Peyer's patch (tissue), 4 donors: ENCODE measurements around the gene LYST. TPM values are rescaled to one million over a fixed set of nuclear protein-coding genes. Genes with fewer than 3 reads are reported as not detected.
A peak's percentile ranks its signal among the peaks of the same experiment; 100 is the strongest.

Source experiments
- DNase-seq, 3 donors: peaks; one replicate each; pipeline ENCODE4 v3.0.0-alpha.2; 2017 to 2019
- H3K27ac ChIP-seq, 4 donors: fragments of 200-600 bp; sonication (generic); one replicate each; pipeline ENCODE4 v1.5.1; 2016 to 2019
- H3K27me3 ChIP-seq, 2 donors: fragments of 200-600 bp; sonication (generic); one replicate each; pipeline ENCODE4 v1.5.1; 2019
- H3K36me3 ChIP-seq, 3 donors: fragments of 200-600 bp; sonication (generic); one replicate each; pipeline ENCODE4 v1.5.1; 2016 to 2019
- H3K4me1 ChIP-seq, 4 donors: fragments of 200-600 bp; sonication (generic); one replicate each; pipeline ENCODE4 v1.5.1; 2016 to 2019
- H3K4me3 ChIP-seq, 4 donors: fragments of 200-600 bp; sonication (generic); 1 replicate in 3 of 4; 2 replicates in 1 of 4; pipeline ENCODE4 v1.5.1; 2016 to 2019; ENCODE audit warnings: mild to moderate bottlenecking in 1 of 4
- H3K9me3 ChIP-seq, 4 donors: fragments of 200-600 bp; sonication (generic); one replicate each; pipeline ENCODE4 v1.5.1; 2016 to 2019; ENCODE audit warnings: mild to moderate bottlenecking in 1 of 4
- CTCF ChIP-seq, 6 experiments: fragments of 450-650 bp in 4 of 6; fragments of 200-600 bp in 2 of 6; sonication (generic) in 1 of 6; IDR thresholded peaks; one replicate each; pipeline ENCODE4 v1.5.1; 2017 to 2019; ENCODE audit warnings: antibody characterized with exemption in 6 of 6, mild to moderate bottlenecking in 3 of 6, moderate library complexity in 1 of 6
- POLR2A ChIP-seq, 2 donors: fragments of 450-650 bp; IDR thresholded peaks; one replicate each; pipeline ENCODE4 v1.5.1; 2017; ENCODE audit warnings: antibody characterized with exemption in 2 of 2, mild to moderate bottlenecking in 2 of 2, moderate library complexity in 2 of 2
- total RNA-seq, 4 donors: library from RNA; depleted of rRNA; stranded (reverse); fragments of >200 nt; gene quantifications; one replicate each; pipeline ENCODE4 v1.1.0, GENCODE V29; 2016

Gene LYST
- total RNA-seq, 4 donors from 2014 or later = 27.8 to 68.5 (median 35.5) TPM

GRCh38 chr1:235709018-235709417 is 157.7 kb downstream of the LYST start:
- no peak overlapping the region for H3K27ac ChIP-seq
- H3K9me3 ChIP-seq = no peaks in the 10 kb centered on the region
- no peaks in the 10 kb centered on the region for H3K4me1 ChIP-seq
- no peak for DNase-seq
- TF ChIP-seq POLR2A (IDR thresholded peaks at IDR 0.05) (no peak), CTCF (IDR thresholded peaks at IDR 0.05) (no peak)
- H3K27me3 ChIP-seq = no peaks in the 10 kb centered on the region
- peaks cover 0 to 36% (median 0%) of the 10 kb centered on the region in 3 donors for H3K36me3 ChIP-seq
- no peak overlapping the region for H3K4me3 ChIP-seq

DNA sequence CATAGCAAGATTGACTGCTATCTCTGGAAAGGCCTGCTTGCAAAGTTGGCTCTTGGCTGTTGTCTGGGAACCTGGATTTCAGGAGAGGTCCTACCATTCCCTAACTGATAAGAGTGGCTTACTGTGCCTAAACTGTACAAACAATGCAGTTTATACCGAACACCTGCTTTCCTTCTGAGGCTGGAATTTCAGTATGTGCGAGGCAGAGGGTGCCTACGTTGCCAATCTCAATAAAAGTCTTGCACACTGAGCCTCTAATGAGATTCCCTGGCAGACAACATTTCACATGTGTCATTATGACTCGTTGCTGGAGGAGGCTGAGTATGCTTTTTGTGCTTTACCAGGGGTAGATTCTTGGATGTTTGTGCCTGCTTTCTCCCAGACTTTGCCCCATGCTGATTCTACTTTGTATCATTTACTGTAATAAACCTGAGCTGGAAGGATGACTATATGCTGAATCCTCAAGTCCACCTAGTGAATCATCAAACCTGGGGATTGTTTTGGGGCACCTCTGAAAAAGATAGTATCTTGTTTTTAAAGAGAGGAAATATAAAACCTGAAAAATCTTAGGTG is 158.2 kb downstream of the LYST start:
- TF ChIP-seq POLR2A (IDR thresholded peaks at IDR 0.05) (no peak), CTCF (IDR thresholded peaks at IDR 0.05) (no peak)
- DNase-seq = peak in 1 of 3 donors; percentile 58
- Histone ChIP-seq H3K27ac (peak overlapping the region in 1 of 4 donors; percentile 48), H3K9me3 (no peaks in the 10 kb centered on the region), H3K4me1 (no peaks in the 10 kb centered on the region), H3K27me3 (no peaks in the 10 kb centered on the region), H3K4me3 (no peak overlapping the region), H3K36me3 (peaks cover 0 to 36% (median 0%) of the 10 kb centered on the region in 3 donors)

DNA sequence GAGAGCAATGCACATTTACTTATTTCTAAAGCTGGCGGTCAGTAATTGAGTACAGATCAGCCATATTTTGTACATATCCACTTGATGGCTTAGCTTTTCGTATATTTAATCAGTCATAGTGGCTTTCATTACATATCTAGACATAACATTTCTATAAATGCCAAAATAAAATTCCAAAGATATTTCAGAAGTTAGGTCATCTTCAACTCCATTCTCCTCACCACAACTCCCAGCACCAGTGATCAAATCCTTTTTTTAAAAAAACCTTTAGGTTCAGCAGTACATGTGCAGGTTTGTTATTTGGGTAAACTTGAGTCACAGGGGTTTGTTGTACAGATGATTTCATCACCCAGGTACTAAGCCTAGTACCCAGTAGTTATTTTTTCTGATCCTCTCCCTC is 163.2 kb downstream of the LYST start:
- no peak overlapping the region for H3K4me3 ChIP-seq
- no peaks in the 10 kb centered on the region for H3K9me3 ChIP-seq
- H3K27ac ChIP-seq = no peak overlapping the region
- DNase-seq = no peak
- TF ChIP-seq POLR2A (IDR thresholded peaks at IDR 0.05) = no peak
- no peak for TF ChIP-seq CTCF (IDR thresholded peaks at IDR 0.05)
- H3K4me1 ChIP-seq = no peaks in the 10 kb centered on the region
- peaks cover 0 to 44% (median 0%) of the 10 kb centered on the region in 3 donors for H3K36me3 ChIP-seq
- no peaks in the 10 kb centered on the region for H3K27me3 ChIP-seq

DNA sequence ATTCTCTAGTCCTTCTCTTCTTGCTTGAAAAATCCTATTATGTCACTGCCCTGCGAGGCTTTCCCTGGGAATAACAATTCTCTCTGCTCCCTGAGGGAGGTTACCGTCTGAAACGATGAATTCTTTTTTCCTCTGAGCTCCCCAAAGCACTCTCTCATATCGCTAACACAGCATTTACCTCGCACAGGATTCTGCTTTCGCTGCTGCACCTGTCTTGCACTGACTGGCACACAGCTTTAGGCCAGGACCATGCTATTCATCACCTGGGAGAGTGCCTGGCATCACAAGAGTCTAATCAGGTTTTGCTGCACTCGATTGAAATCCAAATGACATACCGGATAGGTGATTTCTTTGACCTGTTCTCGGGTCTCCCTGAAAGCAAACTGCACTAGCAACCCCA is 164.3 kb downstream of the LYST start:
- DNase-seq = no peak
- H3K27ac ChIP-seq = no peak overlapping the region
- TF ChIP-seq CTCF (IDR thresholded peaks at IDR 0.05) (no peak), POLR2A (IDR thresholded peaks at IDR 0.05) (no peak)
- no peaks in the 10 kb centered on the region for H3K27me3 ChIP-seq
- H3K4me3 ChIP-seq = no peak overlapping the region
- H3K36me3 ChIP-seq = peaks cover 0 to 35% (median 0%) of the 10 kb centered on the region in 3 donors
- no peaks in the 10 kb centered on the region for H3K9me3 ChIP-seq
- no peaks in the 10 kb centered on the region for H3K4me1 ChIP-seq

GRCh38 chr1:235697508-235697907 is 169.2 kb downstream of the LYST start:
- Histone ChIP-seq H3K36me3 (peaks cover 0 to 43% (median 0%) of the 10 kb centered on the region in 3 donors), H3K4me3 (no peak overlapping the region), H3K27ac (no peak overlapping the region), H3K9me3 (no peaks in the 10 kb centered on the region), H3K27me3 (no peaks in the 10 kb centered on the region), H3K4me1 (no peaks in the 10 kb centered on the region)
- no peak for TF ChIP-seq POLR2A (IDR thresholded peaks at IDR 0.05)
- TF ChIP-seq CTCF (IDR thresholded peaks at IDR 0.05) = no peak
- DNase-seq = no peak

DNA sequence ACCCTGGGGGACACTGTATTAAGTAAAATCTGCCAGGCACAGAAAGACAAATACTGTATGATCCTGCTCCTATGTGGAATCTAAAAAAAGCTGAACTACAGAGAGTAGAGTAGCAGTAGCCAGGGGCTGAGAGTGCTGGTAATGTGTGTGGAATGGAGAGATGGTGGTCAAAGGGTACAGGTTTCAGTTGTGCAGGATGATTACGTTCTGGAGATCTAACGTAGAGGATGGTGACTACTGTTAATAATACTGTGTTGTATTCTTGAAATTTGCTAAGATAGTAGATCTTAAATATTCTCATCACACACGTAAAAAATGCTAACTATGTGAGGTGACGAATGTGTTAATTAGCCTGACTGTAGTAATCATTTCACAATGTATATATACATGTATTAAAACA is 177.3 kb downstream of the LYST start:
- TF ChIP-seq CTCF (IDR thresholded peaks at IDR 0.05) (no peak), POLR2A (IDR thresholded peaks at IDR 0.05) (no peak)
- Histone ChIP-seq H3K4me3 (no peak overlapping the region), H3K27ac (no peak overlapping the region), H3K4me1 (no peaks in the 10 kb centered on the region), H3K36me3 (peaks cover 0 to 49% (median 0%) of the 10 kb centered on the region in 3 donors), H3K27me3 (no peaks in the 10 kb centered on the region), H3K9me3 (no peaks in the 10 kb centered on the region)
- no peak for DNase-seq
